RKO (cell line): ENCODE data around the gene DGKB.

ENCODE experiments used
- DNase-seq: peaks from one replicate; pipeline ENCODE4 v3.0.0-alpha.2; 2016; ENCODE audit warnings: low spot score

DGKB gene

GRCh38 chr7:14902589-14903067 lies at the start of gene DGKB:
TSS of gene DGKB (minus strand) at chr7:14902751.
- DNase-seq: no peak

GRCh38 chr7:14950013-14950412 lies 47.5 kb upstream of the DGKB start:
- DNase-seq: no peak

GRCh38 chr7:14938181-14938580 lies 35.6 kb upstream of the DGKB start:
- DNase-seq: no peak

- DNase-seq: no peak
These were observed 35.0 kb upstream of the DGKB start for GRCh38 chr7:14937581-14937980.

GRCh38 chr7:14936554-14936953 lies 34.0 kb upstream of the DGKB start:
- no peak for DNase-seq

- no peak for DNase-seq
These were observed 32.3 kb upstream of the DGKB start for GRCh38 chr7:14934839-14935238.

- DNase-seq: no peak
These were observed 29.1 kb upstream of the DGKB start for GRCh38 chr7:14931511-14932215.

GRCh38 chr7:14924398-14924797 lies 21.8 kb upstream of the DGKB start:
- peak; percentile 39 for DNase-seq

GRCh38 chr7:14911077-14911476 lies 8.5 kb upstream of the DGKB start:
- DNase-seq: no peak

- DNase-seq: no peak
These were observed 6.1 kb upstream of the DGKB start for GRCh38 chr7:14908697-14909096.

GRCh38 chr7:14905764-14906163 lies 3.2 kb upstream of the DGKB start:
- DNase-seq: no peak

GRCh38 chr7:14900051-14900450 lies 2.5 kb downstream of the DGKB start:
- no peak for DNase-seq

- DNase-seq: no peak
These were observed 3.5 kb downstream of the DGKB start for GRCh38 chr7:14899030-14899429.

- no peak for DNase-seq
These were observed 6.1 kb downstream of the DGKB start for GRCh38 chr7:14896461-14896860.

- DNase-seq: no peak
These were observed 7.7 kb downstream of the DGKB start for GRCh38 chr7:14894826-14895225.

GRCh38 chr7:14892961-14893360 lies 9.6 kb downstream of the DGKB start:
- no peak for DNase-seq

GRCh38 chr7:14891289-14891688 lies 11.3 kb downstream of the DGKB start:
- DNase-seq: no peak

GRCh38 chr7:14888962-14889361 lies 13.6 kb downstream of the DGKB start:
- no peak for DNase-seq

- no peak for DNase-seq
These were observed 16.0 kb downstream of the DGKB start for GRCh38 chr7:14886533-14886932.

- no peak for DNase-seq
These were observed 26.5 kb downstream of the DGKB start for GRCh38 chr7:14875941-14876587.

GRCh38 chr7:14871880-14872279 lies 30.7 kb downstream of the DGKB start:
- DNase-seq: no peak

- DNase-seq: no peak
These were observed 32.2 kb downstream of the DGKB start for GRCh38 chr7:14870394-14870793.

- no peak for DNase-seq
These were observed 33.6 kb downstream of the DGKB start for GRCh38 chr7:14868937-14869336.

- DNase-seq: no peak
These were observed 41.1 kb downstream of the DGKB start for GRCh38 chr7:14861456-14861855.
